ENCODE results near the gene PPP1R3F. TPM values are rescaled to one million over a fixed set of nuclear protein-coding genes. Genes with fewer than 3 reads are reported as not detected.

Gene PPP1R3F
- total and polyA plus RNA-seq, 4 donors, result 0.78 to 1.7 (median 1.4) TPM

DNA sequence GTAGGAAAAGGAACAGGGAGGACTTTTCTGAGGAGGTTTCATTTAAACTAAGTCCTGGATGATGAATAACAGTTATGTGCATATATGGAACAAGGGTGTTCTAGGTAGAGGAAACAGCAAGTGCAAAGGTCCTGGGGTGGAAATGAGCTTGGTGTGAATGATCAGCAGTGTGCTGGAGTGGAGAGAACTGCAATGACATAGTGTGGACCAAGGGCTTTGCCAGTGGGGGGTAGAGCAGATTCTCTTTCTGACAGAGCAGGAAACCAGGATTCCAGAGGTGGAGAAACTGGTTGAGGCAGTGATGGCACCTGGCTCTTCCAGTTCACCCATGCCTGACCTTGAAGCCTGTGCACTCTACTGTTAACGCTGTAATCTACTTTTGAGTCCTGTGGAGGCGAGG lies 1.7 kb downstream of the PPP1R3F start:
- Histone ChIP-seq H3K4me1 (ENCODE audit: control insufficient read depth in 4 of 4, insufficient read depth in 4 of 4, low read length in 3 of 4) (peaks cover 9 to 47% (median 29%) of the 10 kb centered on the region in 4 donors), H3K9ac (ENCODE audit: low read depth in 1 of 2, low read length in 2 of 2) (no peak overlapping the region), H3K27ac (ENCODE audit: low read depth in 1 of 2, low read length in 2 of 2) (no peak overlapping the region), H3K4me3 (ENCODE audit: low read depth in 1 of 3, low read length in 3 of 3) (peak overlapping the region in 1 of 3 donors; percentile 81), H3K9me3 (ENCODE audit: control insufficient read depth in 4 of 4, low read length in 3 of 4) (no peaks in the 10 kb centered on the region), H3K36me3 (ENCODE audit: control insufficient read depth in 4 of 4, insufficient read depth in 3 of 4, low read depth in 1 of 4, low read length in 3 of 4) (no peaks in the 10 kb centered on the region), H3K27me3 (ENCODE audit: control insufficient read depth in 4 of 4, insufficient read depth in 4 of 4, low read length in 3 of 4) (no peaks in the 10 kb centered on the region)
- no peak for DNase-seq (ENCODE audit: low spot score)
- TF ChIP-seq, protein P1, sequence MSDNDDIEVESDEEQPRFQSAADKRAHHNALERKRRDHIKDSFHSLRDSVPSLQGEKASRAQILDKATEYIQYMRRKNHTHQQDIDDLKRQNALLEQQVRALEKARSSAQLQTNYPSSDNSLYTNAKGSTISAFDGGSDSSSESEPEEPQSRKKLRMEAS (IDR thresholded peaks at IDR 0.05), result no peak
- TF ChIP-seq RXRA (IDR thresholded peaks at IDR 0.05) (no peak), RAD21 (IDR thresholded peaks at IDR 0.05) (no peak), NR2F2 (IDR thresholded peaks at IDR 0.05) (no peak), FOXA2 (IDR thresholded peaks at IDR 0.05) (no peak), FOXA1 (IDR thresholded peaks at IDR 0.05) (no peak)
- 84% methylated on average over 2 of the region's 2 CpGs for WGBS

DNA sequence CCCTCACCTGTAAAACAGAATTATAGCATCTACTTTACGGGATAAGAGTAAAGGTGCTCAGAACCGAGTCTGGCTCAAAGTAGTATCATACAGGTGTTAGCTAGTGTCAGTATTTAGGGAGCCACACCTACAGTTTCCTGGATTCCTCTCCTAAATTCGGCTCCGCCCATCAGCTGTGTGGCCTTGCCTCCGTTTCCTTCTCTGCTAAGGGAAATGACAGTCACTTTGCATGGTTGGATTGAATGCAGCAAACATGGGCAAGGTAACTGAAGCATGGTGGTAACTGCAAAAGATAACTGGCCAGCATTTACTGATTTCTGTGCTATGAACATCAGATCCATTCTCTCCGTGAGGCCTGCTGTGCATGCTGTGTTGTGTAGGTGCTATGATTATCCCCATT lies 2.8 kb downstream of the PPP1R3F start:
- Histone ChIP-seq H3K4me3 (ENCODE audit: low read depth in 1 of 3, low read length in 3 of 3) (no peak overlapping the region), H3K9me3 (ENCODE audit: control insufficient read depth in 4 of 4, low read length in 3 of 4) (no peaks in the 10 kb centered on the region), H3K4me1 (ENCODE audit: control insufficient read depth in 4 of 4, insufficient read depth in 4 of 4, low read length in 3 of 4) (peaks cover 9 to 37% (median 21%) of the 10 kb centered on the region in 4 donors), H3K27ac (ENCODE audit: low read depth in 1 of 2, low read length in 2 of 2) (no peak overlapping the region), H3K36me3 (ENCODE audit: control insufficient read depth in 4 of 4, insufficient read depth in 3 of 4, low read depth in 1 of 4, low read length in 3 of 4) (no peaks in the 10 kb centered on the region), H3K9ac (ENCODE audit: low read depth in 1 of 2, low read length in 2 of 2) (no peak overlapping the region), H3K27me3 (ENCODE audit: control insufficient read depth in 4 of 4, insufficient read depth in 4 of 4, low read length in 3 of 4) (no peaks in the 10 kb centered on the region)
- no peak for TF ChIP-seq HNF4A (conservative IDR thresholded peaks at IDR 0.05)
- no peak for TF ChIP-seq SP1 (IDR thresholded peaks at IDR 0.05)
- TF ChIP-seq, protein P2, sequence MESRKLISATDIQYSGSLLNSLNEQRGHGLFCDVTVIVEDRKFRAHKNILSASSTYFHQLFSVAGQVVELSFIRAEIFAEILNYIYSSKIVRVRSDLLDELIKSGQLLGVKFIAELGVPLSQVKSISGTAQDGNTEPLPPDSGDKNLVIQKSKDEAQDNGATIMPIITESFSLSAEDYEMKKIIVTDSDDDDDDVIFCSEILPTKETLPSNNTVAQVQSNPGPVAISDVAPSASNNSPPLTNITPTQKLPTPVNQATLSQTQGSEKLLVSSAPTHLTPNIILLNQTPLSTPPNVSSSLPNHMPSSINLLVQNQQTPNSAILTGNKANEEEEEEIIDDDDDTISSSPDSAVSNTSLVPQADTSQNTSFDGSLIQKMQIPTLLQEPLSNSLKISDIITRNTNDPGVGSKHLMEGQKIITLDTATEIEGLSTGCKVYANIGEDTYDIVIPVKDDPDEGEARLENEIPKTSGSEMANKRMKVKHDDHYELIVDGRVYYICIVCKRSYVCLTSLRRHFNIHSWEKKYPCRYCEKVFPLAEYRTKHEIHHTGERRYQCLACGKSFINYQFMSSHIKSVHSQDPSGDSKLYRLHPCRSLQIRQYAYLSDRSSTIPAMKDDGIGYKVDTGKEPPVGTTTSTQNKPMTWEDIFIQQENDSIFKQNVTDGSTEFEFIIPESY (IDR thresholded peaks at IDR 0.05), result no peak
- TF ChIP-seq JUND (IDR thresholded peaks at IDR 0.05), result no peak
- no peak for TF ChIP-seq RXRA (IDR thresholded peaks at IDR 0.05)
- TF ChIP-seq, protein P1 (IDR thresholded peaks at IDR 0.05), result no peak
- TF ChIP-seq, protein P3, sequence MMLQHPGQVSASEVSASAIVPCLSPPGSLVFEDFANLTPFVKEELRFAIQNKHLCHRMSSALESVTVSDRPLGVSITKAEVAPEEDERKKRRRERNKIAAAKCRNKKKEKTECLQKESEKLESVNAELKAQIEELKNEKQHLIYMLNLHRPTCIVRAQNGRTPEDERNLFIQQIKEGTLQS (IDR thresholded peaks at IDR 0.05), result no peak
- no peak for TF ChIP-seq FOXA2 (IDR thresholded peaks at IDR 0.05)
- TF ChIP-seq TAF1 (conservative IDR thresholded peaks at IDR 0.05), result no peak
- TF ChIP-seq, protein P4, sequence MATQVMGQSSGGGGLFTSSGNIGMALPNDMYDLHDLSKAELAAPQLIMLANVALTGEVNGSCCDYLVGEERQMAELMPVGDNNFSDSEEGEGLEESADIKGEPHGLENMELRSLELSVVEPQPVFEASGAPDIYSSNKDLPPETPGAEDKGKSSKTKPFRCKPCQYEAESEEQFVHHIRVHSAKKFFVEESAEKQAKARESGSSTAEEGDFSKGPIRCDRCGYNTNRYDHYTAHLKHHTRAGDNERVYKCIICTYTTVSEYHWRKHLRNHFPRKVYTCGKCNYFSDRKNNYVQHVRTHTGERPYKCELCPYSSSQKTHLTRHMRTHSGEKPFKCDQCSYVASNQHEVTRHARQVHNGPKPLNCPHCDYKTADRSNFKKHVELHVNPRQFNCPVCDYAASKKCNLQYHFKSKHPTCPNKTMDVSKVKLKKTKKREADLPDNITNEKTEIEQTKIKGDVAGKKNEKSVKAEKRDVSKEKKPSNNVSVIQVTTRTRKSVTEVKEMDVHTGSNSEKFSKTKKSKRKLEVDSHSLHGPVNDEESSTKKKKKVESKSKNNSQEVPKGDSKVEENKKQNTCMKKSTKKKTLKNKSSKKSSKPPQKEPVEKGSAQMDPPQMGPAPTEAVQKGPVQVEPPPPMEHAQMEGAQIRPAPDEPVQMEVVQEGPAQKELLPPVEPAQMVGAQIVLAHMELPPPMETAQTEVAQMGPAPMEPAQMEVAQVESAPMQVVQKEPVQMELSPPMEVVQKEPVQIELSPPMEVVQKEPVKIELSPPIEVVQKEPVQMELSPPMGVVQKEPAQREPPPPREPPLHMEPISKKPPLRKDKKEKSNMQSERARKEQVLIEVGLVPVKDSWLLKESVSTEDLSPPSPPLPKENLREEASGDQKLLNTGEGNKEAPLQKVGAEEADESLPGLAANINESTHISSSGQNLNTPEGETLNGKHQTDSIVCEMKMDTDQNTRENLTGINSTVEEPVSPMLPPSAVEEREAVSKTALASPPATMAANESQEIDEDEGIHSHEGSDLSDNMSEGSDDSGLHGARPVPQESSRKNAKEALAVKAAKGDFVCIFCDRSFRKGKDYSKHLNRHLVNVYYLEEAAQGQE (IDR thresholded peaks at IDR 0.05), result no peak
- no peak for TF ChIP-seq GABPA (IDR thresholded peaks at IDR 0.05 in 1 of 2, conservative IDR thresholded peaks at IDR 0.05 in 1 of 2)
- no peak for TF ChIP-seq FOXA1 (IDR thresholded peaks at IDR 0.05)
- TF ChIP-seq RAD21 (IDR thresholded peaks at IDR 0.05), result no peak
- no peak for TF ChIP-seq HNF4G (IDR thresholded peaks at IDR 0.05)
- TF ChIP-seq, protein P5, sequence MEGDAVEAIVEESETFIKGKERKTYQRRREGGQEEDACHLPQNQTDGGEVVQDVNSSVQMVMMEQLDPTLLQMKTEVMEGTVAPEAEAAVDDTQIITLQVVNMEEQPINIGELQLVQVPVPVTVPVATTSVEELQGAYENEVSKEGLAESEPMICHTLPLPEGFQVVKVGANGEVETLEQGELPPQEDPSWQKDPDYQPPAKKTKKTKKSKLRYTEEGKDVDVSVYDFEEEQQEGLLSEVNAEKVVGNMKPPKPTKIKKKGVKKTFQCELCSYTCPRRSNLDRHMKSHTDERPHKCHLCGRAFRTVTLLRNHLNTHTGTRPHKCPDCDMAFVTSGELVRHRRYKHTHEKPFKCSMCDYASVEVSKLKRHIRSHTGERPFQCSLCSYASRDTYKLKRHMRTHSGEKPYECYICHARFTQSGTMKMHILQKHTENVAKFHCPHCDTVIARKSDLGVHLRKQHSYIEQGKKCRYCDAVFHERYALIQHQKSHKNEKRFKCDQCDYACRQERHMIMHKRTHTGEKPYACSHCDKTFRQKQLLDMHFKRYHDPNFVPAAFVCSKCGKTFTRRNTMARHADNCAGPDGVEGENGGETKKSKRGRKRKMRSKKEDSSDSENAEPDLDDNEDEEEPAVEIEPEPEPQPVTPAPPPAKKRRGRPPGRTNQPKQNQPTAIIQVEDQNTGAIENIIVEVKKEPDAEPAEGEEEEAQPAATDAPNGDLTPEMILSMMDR (IDR thresholded peaks at IDR 0.05; ENCODE audit: low read depth, low read length, missing input control), result no peak
- no peak for TF ChIP-seq NR2F2 (IDR thresholded peaks at IDR 0.05)
- no peak for TF ChIP-seq EGR1 (IDR thresholded peaks at IDR 0.05; ENCODE audit: low read depth in 2 of 2)
- DNase-seq (ENCODE audit: low spot score), result no peak
- WGBS, result 66% methylated on average over 6 of the region's 6 CpGs

Data from liver (tissue), 9 donors.